OCI-M1 (cell line): ENCODE measurements around the gene STAG3.
"Not testable (repeated sequence)": the region's sequence is repeated elsewhere in the genome, so short reads cannot be mapped to it uniquely, and the experiment has no call there.

ENCODE experiments used
- DNase-seq: peaks from one replicate; lab custom pipeline; 2025; lab: John Stamatoyannopoulos, UW

Gene STAG3

DNA sequence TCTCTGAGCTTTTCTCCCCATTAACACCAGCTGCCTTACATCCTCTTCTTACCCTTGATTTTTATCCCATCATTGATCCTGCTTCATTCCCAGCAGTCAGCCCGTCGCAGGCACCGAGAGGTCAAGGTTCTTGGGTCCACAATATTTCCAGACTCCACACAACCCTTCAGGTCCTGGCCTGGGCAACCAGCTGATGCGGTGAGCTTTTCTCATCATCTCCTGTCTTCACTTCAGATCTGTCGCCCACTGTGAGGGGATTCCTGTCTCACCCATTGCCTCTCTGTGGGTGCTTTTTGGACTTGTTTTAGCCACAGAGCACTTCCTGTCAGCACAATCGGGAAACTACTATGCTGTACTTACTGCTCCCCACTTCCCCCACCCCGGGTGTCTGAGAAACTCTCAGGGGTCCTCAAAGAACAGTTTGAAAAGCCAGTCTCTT lies 33.6 kb downstream of the STAG3 start:
- DNase-seq: no peak

DNA sequence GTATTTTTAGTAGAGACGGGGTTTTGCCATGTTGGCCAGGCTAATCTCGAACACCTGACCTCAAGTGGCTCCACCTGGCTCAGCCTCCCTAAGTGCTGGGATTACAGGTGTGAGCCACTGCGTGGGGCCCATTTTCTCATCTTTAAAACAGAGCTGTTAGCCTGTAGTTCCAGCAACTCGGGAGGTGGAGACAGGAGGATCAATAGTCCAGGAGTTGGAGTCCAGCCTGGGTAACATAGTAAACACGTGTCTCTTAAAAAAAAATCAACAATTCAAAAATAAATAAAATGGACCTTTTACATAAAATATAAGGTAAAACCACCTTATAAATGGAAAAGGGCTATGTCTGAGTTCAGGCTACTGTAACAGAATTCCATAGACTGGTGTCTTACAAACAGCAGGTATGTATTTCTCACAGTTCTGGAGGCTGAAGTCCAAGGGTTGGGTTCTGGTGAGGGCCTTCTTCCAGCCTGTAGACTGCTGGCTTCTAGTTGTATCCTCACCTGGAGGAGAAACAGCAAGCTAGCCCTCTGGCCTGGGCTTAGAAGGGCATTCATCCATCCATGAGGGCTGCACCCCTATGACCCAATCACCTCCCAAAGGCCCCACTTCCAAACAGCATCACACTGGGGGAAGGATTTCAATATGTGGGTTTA lies 35.0 kb downstream of the STAG3 start:
- no peak for DNase-seq

DNA sequence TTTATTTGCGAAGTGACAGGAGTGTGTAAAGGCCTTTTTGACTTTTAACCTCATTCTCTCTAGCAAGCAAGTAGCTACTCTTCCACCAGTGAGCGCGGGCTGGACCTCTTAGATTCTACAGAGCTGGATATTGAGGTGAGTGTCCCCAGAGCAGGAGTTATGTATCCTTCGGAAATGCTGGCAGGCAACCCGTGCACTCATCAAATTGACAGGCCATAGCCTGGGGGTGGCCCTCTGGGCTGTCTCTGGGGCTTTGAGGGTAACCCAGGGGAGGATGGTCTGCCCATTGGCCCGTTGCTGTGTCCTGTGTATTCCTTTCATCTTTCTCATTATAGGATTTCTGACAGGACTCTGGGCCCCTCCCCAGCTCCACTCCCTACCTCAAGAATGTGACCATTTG lies 36.0 kb downstream of the STAG3 start:
- DNase-seq: no peak

DNA sequence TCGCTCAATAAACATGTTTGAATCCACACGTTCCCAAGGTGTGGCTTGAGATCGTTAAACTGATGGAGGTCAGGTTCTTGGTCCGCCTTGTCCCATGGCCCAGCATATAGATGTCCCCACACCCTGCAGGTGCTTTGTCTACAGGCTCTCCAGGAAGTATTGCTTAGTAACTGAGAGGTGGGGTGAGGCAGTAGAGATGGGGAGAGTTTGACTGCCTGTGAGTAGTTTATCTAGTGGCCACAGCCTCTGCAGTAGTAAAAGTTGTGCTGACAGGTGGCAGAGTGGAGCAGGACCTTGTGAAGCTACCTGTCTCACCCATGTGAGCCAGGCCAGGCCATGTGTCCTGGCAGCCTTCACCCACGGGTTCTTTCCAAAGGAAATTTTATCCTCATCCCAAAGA lies 36.6 kb downstream of the STAG3 start:
- not testable (repeated sequence) for DNase-seq

DNA sequence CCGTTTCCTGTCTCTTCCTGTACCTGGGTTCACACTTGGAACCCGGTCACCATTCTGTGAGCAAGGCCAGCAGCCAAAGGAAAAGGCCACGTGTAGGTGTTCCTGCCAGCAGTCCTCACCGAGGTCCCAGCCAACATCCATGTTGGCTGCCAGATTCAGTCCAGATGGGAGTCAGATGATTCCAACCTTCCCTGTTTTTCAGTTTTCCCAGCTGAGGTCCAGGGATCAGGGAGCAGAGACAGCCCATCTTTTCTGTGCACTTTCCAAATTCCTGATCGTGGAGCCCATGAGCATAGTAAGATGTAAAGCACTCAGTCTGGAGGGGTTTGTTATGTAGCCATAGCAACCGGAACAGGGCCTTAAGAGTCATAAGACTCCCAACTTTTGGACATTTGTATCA lies 38.2 kb downstream of the STAG3 start:
- no peak for DNase-seq

DNA sequence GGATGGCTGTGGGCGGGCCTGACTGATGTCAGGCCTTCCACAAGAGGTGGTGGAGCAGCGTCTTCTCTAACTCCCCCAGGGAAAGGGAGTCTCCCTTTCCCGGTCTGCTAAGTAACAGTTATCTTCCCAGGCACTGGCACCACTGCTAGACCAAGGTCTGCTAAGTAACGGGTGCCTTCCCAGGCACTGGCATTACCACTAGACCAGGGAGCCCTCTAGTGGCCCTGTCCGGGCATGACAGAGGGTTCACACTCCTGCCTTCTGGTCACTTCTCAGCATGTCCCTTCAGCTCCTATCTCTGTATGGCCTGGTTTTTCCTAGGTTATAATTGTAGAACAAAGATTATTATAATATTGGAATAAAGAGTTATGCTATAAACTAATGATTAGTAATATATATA lies 40.2 kb downstream of the STAG3 start:
- DNase-seq: peak; percentile 94

DNA sequence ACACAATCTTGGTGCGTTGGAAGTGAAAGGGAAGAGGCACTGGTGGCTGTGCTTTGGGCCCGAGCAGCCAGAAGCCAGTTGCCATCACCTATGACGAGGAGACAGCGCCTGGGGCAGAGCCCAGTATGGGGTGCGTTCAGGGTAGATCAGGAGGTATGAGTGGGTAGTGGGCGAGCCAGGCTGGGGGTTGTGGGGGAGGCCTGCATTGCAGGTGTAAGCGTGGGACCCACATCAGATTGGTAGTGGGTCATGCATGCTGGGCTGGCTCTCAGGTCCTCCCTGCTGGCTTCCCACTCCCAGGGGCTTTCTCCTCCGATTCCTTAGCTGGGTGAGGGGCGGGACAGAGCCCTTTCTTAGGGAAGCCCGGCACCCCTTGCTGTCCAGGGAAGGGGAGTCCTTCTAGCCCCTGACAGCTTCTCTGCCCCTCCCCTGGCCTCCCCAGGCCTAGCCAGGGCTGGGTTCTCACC lies 41.6 kb downstream of the STAG3 start:
- no peak for DNase-seq

DNA sequence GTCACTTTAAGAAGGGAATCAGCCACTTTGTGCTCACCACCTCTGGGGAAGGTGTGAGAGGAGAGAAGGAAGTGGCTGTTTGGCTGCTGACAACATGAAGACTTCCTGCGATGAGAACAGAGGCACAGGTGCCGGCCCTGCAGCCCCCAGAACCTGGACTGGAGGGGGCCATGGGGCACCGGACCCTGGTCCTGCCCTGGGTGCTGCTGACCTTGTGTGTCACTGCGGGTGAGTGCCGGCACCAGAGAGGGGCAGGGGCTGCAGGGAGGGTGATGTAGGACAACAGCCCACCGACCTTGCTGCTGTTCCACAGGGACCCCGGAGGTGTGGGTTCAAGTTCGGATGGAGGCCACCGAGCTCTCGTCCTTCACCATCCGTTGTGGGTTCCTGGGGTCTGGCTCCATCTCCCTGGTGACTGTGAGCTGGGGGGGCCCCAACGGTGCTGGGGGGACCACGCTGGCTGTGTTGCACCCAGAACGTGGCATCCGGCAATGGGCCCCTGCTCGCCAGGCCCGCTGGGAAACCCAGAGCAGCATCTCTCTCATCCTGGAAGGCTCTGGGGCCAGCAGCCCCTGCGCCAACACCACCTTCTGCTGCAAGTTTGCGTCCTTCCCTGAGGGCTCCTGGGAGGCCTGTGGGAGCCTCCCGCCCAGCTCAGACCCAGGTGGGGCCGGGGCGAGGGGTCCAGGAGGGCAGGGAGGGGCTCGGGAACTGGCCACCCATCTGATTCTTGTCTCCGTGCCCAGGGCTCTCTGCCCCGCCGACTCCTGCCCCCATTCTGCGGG lies 42.3 kb downstream of the STAG3 start, which contains the start of gene PVRIG:
Gene PVRIG (plus strand): TSS at position 149 of the 785 bp plus-strand sequence. CDS start 22 bp downstream, at position 171.
- DNase-seq: not testable (repeated sequence)

DNA sequence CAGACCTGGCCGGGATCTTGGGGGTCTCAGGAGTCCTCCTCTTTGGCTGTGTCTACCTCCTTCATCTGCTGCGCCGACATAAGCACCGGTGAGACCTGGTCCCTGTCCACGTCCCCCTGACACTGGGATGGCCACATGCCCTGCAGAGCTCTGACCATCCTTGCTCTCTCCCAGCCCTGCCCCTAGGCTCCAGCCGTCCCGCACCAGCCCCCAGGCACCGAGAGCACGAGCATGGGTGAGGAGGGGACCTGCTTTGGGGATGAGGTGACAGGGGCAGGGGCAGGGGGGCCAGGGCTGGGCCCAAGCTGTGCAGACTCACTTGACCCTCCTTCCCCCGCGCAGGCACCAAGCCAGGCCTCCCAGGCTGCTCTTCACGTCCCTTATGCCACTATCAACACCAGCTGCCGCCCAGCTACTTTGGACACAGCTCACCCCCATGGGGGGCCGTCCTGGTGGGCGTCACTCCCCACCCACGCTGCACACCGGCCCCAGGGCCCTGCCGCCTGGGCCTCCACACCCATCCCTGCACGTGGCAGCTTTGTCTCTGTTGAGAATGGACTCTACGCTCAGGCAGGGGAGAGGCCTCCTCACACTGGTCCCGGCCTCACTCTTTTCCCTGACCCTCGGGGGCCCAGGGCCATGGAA lies 43.0 kb downstream of the STAG3 start:
- no peak for DNase-seq

DNA sequence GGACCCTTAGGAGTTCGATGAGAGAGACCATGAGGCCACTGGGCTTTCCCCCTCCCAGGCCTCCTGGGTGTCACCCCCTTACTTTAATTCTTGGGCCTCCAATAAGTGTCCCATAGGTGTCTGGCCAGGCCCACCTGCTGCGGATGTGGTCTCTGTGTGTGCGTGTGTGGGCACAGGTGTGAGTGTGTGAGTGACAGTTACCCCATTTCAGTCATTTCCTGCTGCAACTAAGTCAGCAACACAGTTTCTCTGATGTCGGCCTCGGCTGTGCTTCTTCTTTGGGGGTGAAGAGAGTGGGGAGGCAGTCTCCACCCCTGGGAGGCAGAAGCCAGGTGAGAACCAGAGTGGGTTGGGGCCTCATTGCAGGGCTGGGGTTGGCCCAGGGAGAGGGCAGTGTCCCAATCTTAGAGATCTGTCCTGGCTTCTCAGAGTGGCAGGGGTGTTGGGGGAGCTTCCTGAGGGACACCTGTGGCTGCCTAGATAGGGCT lies 43.6 kb downstream of the STAG3 start:
- DNase-seq: no peak

DNA sequence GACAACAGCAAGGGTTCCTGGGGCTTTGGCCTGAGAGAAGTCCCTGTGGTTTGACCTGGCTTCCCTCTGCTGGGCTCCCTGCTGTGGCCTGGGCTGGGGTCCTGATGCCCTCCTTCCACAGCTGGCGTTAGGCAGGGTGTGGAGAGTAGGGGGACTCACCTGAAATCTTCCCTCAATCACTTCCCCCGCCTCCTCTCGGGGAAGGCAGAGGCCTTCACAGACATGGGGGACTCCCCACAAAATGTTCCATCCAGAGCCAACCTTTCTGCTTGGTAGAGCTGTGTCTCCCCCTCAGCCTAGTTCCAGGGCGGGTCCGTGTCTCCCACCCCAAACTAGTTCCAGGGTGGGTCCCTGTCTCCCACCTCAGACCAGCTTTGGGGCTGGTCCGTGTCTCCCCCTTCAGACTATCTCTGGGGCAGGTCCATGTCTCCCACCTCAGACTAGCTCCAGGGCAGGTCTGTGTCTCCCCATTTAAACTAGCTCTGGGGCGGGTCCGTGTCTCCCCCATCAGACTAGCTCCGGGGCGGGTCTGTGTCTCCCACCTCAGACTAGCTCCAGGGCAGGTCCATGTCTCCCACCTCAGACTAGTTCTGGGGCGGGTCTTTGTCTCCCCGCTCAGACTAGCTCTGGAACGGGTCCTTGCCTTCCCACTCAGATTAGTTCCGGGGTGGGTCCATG lies 44.2 kb downstream of the STAG3 start:
- no peak for DNase-seq

DNA sequence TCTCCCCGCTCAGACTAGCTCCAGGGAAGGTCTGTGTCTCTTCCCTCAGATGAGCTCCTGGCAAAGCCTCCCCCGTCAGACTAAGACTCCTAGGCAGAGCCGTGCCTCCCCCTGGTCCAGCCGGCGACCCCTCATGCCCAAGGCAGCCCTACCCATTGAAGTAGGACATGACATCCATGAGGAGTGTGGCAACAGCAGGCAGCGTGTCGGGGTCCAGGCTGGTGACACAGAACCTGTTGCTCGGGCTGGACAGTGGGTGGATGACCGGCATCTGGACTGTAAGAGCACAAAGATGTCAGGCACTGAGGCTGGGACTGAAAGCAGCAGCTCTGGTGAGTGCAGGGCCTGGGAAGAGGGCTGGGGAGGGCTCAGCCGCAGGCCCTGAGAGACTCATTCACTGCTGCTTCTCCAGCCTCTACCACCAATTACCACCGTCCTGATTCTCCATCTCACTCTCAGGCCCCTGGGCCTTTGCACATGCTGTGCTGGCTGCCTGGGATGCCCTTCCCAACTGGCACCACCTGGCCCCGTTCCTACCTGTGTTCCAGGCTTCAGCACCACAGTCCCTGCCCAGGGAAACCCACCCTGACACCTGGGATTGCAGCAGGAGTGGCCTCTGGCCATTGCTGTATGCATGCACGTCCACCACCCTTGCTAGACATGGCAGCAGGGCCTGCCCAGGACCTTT lies 44.9 kb downstream of the STAG3 start:
- DNase-seq: no peak

DNA sequence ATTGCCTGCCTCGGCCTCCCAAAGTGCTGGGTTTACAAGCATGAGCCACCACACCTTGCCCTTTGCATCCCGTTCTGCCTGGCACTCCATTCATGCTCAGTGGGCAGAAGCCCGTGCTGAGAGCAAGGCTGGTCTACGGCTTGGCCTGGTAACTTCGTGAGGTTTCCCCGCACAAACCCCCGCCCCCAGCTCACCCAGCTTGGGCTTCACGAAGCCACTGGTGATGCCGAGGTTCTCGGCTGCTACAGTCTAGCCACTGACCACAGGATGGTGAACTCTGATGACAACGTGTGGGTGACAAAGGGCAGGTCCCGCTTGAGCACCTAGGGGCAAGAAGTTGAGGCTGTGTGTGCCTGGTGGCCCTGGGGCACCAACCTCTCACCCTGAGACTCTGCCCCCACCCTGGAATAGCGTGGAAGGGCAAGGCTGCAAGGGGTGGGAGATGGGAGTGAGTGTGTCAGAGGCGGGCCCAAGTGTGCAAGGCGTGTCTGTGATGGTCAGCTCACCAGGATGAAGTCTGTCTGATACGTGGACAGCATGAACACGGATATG lies 45.7 kb downstream of the STAG3 start:
- DNase-seq: not testable (repeated sequence)

DNA sequence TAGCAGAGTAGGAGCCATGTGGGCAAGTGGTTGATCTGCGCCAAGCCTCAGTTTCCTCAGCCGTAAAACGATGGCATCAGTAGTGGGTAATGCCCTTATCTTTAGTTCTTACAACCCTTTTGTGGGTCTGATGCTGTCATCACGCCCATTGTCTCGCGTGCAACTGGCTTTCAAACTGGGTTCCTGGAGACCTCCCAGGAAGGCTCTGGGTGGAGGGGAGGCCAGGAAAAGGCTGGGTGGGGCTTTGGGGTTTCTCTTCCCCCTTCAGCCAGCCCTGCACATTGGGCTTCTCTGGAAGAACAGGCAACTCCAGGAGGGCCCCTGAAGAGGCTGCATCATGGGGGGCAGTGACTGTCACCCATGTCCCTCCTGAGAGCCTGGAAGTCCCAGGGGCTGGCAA lies 47.2 kb downstream of the STAG3 start:
- DNase-seq: not testable (repeated sequence)

DNA sequence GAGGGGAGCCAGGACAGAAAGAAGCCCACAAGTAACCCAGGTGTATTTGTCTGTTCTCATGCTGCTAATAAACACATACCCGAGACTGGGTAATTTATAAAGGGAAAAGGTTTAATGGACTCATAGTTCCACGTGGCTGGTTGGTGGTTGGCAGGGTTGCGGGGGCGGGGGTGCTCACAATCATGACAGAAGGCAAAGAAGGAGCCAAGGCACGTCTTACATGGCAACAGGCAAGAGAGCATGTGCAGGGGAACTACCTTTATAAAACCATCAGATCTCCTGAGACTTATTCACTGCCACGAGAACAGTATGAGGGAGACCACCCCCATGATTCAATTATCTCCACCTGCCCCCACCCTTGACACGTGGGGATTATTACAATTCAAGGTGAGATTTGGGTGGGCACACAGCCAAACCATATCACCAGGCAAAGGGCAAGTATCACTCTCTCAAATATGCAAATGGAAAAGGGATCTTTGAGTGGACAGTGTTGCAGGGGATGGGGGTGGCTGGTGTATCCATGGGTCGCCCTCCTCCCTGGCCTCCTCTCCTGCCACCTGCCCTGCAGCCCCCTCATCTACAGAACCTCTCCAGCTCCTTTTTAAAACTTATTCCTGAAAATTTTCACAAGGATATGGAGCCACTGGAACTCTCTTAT lies 57.1 kb downstream of the STAG3 start:
- DNase-seq: not testable (repeated sequence)

DNA sequence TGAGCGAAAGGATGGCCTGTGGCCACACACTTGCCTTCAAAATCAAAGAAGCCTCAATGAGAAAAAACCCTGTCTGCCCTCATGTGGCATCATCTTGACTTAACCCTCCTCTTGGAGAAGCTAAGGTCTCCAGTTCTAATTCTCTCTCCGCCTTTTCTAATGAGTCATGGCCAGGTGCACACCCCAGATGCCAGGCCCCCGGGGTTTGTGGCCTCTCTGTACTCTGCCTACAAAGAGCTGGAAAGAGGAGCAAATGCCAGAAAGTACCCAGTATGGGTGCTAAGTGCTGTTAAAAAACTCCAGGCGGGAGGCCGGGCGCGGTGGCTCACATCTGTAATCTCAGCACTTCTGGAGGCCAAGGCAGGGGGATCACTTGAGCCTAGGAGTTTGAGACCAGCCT lies 62.3 kb downstream of the STAG3 start:
- DNase-seq: not testable (repeated sequence)

DNA sequence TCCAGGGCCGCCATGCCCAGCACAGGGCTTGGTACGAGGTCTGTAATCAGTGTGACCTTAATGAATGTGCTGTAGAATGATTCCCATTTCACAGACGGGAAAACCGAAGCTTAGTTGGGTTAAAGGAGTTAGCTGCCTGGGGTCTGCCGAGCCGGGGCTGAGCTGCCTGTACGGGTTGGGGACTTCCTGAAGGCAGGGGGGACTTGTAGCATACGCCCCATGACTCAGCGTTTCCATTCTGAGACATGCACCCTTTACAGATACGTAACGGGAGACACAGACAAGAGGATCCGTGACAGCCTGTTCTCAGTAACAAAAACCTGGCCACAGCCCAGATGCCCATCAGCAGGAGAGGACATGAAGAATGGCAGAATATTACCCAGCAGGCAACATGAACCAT lies 65.7 kb downstream of the STAG3 start:
- DNase-seq: peak; percentile 81

DNA sequence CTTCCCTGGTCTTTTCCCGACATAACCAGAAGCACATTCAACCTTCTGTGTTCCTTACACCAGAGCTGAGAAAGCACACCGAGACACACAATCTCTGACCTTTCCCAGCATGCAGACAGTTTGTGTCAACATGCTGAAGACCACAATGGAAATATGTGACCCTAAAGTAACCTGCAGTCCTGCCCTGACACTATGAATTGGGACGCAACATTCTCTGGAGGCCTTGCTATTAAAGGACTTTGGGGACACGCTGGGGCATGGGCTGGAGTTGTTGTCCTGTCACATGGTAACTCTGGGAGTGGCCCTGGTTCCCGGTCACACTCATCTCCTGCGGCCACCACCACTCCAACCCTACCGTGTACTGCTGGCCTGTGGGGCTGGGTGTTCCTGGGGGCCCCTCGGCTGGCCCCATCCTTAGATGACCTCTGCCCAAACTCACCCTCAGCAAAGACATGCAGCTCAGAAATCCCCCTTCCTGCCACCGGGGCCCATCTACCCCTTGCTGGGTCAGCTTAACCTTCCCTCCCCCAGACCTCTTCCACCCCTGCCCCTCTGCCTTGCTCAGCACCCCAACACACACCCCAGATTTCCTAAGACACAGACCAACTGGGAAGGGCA lies 67.4 kb downstream of the STAG3 start:
- not testable (repeated sequence) for DNase-seq

DNA sequence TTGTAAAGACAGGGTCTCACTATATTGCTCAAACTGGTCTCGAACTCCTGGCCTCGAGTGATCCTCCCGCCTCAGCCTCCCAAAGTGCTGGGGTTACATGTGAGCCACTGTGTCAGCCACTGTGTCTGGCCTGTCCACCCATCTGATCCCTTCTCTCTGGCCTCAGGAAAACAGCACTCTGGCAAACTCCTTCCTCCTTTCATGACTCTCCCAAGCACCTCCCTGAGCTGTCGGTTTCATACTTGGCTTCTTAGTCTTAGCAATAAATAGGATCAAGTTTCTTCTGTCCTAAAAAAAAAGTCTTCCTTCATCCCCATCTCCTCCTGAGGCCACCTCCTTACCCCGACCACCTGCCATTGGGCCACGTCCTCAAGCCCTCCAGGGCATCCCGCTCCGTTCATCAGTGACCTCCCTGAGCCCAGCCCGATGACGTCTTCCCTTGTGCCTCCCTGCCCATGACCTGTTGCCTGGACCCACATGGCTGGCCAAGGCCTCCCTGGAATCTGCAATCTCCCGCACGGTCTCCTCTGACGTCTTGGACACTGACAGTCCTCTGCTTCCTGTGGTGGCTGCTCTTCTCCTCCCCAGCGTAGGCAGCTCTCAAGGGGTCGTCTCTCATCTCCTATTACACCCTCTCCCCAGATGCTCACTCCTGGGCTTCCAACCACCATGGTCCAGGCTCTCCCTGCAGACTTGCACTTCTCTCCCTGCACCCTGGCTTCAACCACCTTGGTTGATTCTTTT lies 68.6 kb downstream of the STAG3 start:
- DNase-seq: not testable (repeated sequence)

DNA sequence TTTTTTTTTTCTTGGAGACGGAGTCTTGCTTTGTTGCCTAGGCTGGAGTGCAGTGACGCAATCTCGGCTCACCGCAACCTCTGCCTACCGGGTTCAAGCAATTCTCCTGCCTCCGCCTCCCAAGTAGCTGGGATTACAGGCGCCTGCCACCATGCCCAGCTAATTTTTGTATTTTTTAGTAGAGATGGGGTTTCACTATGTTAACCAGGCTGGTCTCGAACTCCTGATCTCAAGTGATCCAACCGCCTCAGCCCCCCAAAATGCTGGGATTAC lies 69.1 kb downstream of the STAG3 start:
- DNase-seq: not testable (repeated sequence)
